HG03108 (cell line): ENCODE results near the gene FRMD4A.

Source experiments
- ATAC-seq: cut with Tn5 transposase; IDR thresholded peaks from one replicate; pipeline ENCODE4 v1.9.1; 2021; ENCODE audit warnings: moderate library complexity; ENCODE audit not compliant: unreplicated experiment

Gene FRMD4A

DNA sequence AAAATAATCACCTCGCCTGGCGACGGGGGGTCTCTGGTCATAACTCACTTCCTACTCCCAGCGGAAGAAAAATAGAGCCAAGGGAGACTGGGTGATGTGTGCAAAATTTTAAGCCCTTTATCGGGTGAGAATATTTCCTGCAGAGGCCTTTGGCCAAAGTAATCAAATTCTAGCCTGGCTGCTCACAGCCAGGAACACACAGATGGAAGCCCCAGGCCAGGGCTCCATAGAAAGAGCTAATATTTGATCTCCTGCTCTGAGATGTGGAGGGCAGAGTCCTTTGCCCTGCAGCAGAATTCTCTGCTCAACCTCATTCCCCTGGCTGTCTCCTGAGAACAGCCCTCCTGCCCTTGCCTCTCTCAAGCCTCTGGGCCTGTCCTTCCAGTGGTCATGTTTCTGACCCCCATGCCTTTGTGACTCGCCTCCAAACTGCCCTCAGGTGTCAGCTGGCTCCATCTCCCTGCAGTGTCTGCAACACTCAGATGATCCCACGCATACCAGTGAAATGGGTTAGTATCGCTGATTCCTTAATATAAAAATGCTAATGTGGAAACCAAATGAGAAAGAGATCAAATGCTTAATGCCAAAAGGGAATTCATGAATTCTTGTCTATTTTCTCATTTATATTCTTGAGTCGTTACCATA lies 34.5 kb downstream of the FRMD4A start:
- no peak for ATAC-seq

DNA sequence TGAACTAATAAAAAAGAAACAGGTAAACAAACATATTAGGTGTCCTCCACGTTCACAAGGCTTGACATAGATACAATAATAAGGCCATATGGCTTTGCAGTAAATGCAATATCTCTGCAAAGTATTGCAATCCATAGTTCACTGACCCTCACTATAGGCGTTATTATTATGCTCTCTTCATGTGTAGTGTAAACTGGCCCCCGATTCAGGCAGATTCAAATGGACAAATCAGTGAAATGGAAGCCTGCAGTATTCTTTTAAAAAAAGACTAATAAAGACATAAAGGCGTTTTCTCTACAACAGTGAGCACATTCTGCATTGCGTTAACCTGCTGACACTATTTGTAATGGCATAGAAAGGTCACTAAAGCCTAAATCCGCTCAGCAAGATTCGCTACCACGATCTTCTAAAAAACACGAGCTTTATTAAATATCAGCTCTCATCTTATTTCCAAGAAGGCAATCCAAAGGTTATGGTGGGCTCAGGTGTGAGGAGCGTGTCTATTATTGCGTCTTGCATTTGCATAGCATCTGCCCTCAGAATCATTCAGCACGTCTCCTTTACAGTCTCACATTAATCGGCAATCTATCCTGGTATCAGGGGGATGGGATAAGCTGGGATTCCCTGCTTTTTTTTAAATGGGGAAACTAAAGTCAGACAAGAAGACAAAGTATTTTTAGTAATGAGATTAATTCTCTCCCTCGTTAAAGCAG lies 36.2 kb downstream of the FRMD4A start:
- ATAC-seq = no peak

DNA sequence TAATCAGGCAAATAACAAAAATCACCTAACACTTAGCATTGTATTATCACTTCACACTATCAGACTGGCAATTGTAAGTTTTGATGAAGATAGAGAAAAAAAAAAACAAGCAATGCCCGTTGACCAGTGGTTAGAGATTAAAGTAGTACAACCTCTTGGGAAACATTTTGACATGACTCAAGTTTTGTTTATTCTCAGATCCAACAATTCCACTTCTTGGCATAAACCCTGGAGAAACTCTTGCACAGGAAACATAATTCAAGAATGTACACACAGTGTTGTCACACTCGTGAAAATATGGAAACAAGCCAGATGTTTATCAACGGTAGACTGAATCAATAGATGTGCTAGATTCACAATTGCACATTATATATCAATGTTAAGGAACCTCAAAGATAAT lies 37.2 kb downstream of the FRMD4A start:
- no peak for ATAC-seq

DNA sequence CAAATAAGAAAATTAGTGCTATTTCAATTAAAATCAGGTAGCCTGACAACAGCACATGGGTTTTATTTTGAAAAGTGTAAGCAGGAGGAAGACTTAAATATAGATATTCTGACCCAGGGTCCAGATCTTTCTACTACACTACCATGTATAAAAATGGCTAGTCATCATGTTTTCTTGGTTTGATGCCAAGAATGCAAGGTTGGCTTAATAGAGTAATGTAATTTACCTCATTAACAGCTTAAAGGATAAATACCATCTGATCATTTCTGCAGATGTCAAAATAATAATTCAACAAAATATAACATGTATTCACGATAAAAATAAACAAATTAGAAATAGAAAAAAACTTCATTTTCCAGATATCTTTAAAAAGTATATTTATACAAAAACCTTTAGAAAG lies 39.4 kb downstream of the FRMD4A start:
- no peak for ATAC-seq

DNA sequence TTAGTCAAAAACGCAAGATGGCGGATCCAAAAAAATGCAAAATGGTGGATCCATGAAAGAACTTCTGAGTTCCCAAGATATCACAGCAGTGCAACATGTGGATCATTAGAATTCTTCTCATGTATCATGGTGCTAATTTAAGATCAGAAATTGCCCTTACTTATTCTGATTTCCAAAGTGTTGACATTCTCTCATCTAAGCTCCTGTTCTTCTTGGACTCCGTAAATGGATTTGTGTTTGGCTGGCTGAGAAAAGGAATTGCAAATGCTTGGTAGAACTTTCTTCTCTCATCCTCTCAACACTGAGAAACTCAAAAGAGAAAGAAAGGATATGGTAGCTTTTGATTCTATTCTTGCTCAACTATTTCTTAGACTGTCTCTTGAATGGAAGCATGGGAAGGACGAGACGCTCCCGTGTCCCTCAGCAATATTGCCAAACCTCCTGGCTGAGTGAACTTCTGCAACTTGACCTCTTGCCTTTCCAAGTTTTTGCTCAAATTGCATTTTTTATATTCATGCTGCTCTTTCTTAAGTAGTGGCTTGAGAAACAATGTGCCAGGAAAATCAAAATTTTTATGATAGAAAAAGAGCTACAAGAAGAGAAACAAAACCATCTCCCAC lies 44.7 kb downstream of the FRMD4A start:
- no peak for ATAC-seq

DNA sequence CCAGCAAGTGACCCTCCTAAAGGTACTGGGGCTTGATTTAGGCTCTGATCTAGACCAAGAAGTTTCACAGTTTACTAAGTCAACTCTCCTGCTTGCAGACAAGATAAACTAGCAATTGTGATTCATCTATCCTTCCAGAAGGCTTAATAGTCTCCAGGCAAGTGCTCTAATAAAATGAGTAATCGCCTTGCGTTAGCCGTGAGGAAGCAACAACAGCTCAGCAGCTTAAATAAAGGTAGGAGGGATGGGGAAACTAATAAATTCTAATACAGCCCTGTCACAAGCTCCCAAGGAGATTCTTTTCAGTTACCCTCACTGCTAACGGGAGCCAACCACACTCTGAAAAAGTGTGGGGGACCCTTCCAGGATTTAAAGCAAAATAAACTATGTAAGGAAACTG lies 48.4 kb downstream of the FRMD4A start:
- ATAC-seq = no peak

DNA sequence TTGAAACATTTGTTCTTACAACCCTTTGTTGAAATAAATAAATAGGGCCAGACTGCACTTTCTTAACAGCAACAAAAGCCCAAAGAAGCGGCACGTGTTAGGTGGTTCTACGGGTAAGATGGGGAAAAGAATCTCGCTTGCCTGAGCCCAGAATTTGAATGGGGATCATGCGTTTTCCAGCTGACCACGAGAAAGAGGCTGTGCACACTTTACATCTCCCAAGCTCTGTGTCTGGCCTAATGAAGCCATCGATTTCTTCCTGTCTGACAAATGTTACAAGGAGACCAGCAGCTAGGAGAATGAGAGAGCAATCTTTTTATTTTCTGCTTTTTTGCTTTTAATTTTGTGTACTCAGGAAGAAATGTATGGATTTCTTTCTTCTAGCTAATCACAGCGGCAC lies 52.2 kb downstream of the FRMD4A start:
- ATAC-seq = no peak

DNA sequence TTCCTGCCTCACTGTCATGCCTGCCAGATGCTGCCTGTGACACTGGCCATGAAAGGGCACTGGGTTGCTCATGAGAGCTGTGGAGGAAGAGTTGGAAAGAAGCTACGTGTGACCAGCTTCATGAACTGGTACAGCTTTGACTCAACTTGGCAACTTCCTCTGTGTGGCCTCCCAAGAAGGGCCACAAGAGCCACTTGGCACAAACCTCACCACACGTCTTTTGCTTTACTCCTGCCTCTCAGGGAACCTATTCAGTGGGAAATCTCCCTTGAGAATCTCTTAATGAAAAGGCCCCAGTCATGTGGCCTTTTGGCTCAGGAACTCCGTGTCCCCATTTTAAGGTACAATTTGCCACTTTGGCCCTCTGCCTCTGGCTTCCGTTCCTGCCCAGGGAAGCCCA lies 54.5 kb downstream of the FRMD4A start:
- ATAC-seq = no peak

DNA sequence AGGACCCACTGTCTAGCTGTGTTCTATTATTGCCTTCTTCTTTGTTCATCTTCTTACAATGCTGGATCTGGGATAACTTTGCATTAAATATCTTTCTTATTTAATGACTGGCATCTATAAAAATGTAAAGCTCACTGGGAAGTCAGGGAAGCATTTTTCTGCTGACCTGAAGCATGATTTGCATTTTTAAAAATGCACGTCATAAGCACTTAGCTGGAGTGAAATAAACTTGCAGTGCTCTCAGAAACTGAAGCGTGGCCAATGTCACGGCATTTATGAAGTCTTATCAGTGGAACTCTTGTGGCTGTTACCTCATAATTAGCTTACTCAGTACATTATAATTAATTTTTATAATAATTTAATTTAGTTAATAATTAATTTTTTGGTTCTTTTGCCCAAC lies 59.1 kb downstream of the FRMD4A start:
- ATAC-seq = no peak

DNA sequence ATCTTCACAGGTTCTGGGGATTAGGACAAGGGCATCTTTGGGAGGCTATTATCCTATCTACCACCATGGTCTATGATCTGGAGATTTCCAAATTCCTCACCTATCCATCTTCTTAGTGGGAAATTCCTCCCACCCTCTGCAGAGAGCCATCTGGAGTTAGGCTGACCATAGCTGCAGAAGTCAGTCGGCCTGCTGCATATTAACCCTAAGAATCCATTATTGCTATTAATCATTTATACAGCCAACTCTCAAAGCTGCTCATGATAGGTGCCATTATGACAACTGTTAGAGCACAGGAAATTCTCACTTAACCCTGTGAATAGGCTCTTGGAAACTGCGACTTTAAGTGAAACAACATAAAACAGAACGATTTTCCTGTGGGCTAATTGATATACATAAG lies 60.4 kb downstream of the FRMD4A start:
- ATAC-seq = no peak

DNA sequence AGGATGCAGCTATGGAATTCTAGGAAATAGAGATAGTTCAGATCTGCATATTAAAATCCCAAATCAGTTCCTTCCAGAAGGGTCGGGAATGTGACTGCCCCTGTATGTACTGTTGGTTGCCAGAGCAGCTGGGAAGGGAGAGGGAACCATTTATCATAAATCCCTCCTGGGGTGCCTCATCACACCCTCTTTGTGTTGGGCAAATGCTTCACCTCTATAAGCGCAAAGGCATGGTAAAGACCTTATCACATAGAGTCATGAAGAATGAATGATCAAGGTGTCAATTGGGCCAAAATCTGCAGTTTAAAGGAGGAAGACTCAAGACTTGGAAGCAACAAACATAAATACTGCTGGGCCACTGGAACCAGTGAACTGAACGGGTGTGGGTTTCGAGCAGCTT lies 65.0 kb downstream of the FRMD4A start:
- no peak for ATAC-seq

DNA sequence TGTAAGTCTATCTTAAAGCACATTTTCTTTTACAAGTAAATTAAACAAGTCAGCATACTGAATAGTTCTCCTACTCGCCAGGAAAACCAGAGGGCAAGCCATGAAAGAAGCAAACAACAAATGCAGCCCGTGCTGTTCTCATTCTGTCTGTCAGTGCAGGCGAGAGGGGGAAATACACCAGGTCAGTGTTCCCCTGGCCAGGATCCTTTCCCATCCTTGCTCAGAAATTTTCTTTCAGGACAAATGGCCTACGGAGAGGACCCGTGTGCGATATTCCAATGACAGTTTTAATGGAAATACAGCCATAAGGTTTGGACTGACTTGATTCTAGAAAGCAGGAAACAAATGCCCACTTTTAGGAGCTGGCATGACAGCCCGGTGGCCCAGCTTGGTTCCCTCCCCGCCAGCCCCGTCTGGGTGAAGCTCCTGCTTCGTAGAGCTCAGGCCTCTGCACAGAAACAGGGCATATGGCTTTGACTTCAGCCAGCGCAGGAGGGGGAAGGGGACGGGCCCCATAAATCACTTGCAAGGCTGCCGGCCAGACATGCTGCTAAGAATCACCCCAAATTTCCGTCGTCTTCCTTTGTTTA lies 67.8 kb downstream of the FRMD4A start:
- no peak for ATAC-seq

DNA sequence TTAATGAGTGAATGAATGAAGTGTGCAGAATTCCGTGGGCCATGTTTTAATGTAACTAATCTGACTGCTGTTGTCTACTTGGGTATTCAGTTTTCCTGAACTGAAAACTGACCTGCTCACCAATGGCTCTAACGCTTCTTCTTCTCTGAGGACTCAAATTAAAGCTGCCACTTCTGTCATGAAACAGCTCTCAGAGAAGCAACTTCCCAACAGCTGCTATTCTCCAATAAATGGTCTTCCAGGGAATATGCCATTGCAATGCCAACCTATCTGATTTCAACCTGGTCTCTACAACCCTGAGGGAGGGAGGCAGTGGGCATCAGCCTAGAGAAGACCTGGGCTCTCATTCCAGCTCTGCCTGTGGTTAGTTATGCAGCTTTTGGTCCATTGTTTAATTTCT lies 69.4 kb downstream of the FRMD4A start:
- no peak for ATAC-seq

DNA sequence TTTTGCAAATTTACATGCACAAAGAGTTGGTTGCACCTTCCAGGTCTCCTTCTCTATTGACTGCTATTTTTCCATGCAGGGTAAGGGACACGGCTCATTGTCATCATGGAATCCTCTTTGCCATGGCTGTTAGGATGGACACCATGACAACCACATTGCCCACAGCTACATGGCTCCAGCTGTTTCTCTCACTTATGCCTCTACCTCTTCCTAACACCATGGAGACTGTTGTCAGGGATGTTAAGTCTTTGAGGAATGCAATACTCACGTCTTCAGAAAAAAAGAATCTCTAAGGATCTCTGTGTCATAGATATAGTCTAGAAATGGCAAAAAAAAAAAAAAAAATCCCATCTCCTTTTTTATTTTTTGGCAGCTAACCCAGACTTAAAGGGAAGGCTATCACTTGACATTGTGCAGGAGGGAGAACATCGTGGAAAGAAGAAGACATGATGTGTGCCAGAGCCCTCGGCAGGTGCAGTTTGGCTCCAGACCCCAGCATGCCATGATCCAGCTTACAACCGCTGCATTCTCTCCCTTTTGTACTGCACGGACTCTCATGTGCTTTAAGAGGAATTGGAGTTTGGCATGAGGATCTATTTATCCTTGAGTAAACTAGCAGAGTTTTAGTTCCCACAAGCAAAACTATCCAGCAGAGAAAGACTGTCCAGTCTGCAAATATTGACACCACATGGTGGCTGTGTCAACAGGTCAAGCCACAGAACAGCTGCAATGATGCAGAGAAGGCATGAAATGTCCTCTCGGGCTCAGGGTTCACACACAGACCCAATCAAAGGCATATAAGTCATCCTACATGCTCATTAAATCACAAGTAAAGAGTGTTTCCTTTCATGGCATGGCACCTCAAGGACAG lies 70.8 kb downstream of the FRMD4A start:
- ATAC-seq = no peak

DNA sequence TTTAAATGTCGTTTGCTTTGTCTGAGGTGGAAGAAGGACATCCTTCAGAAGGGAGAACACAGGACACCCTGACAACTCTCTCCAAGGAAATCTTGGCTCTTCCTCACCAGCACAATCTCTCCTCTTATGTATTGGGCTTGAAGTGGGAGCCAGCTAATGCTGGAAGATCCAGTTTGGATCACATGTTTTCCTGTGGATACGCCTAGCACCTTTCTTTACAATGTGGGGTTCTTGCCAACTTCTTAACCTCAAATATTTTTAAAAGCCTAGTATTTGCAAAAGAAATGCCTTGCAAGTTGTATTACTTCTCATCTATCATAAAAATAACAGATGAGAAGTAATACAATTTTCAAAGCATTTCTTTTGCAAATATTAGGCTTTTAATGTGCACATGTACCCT lies 76.4 kb downstream of the FRMD4A start:
- ATAC-seq = no peak

DNA sequence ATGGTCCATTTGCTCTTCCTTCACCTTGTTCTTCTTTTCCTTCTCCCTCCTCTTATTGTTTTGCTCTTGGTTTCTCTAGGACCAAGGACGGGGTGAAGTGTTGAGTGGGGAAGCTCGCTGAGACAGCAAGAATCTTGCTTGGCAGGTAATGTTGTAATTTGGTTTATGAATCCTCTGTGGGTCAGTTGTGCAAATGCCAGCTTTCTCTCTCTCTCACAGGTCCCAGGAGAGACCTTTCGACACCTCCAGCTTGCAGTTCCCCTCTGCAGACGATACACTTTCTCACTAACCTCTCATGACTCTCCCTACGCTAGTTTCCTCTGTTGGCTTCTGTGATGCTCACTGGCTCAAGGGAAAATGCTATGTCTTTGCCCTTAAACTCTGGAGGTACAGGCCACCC lies 77.0 kb downstream of the FRMD4A start:
- ATAC-seq = no peak

DNA sequence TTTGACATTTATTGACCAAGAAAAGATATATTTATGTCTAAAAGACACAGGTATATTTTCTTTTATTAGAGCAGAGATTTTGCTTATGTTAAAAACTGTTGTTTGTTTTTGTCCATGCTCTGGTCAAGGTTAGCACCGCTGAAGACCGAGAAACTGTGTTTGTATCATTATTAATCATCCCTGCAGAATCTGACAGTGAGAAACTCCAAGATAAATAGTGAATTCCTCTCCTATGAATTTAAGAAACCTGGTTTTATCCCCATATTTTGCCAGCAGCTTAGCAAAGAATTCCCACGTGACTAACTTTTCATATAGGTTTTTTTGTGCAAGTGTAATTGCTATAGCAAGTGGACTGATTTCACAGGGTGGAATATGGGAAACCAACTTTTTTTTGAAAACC lies 77.6 kb downstream of the FRMD4A start:
- ATAC-seq = no peak

DNA sequence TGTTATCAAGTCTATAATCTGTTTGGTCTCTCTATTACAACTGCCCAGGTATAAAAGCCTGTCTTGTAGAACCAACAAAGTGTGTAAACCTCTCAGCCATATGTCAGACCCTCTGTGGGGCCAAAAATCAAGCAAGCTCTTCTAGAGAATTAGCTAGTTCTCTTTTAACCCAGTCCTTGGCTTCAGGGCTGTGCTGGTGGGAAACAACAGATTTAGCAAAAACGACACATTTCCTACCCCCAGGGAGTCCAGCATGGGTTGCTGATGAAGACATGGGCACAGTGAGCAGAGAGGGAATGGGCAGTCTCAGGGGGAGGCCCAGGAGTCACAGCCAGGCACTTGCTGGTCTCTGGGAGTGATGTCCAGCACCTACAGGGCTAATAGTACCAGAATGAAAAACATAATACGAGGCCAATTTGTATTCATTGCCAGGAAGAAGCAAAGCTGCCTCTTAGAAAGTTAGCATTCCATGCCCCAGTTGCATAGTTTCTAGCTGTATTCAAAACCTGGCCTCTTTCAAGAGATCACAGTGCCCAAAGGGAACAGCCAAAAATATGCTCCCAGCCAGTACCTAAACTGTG lies 80.1 kb downstream of the FRMD4A start:
- ATAC-seq = no peak

DNA sequence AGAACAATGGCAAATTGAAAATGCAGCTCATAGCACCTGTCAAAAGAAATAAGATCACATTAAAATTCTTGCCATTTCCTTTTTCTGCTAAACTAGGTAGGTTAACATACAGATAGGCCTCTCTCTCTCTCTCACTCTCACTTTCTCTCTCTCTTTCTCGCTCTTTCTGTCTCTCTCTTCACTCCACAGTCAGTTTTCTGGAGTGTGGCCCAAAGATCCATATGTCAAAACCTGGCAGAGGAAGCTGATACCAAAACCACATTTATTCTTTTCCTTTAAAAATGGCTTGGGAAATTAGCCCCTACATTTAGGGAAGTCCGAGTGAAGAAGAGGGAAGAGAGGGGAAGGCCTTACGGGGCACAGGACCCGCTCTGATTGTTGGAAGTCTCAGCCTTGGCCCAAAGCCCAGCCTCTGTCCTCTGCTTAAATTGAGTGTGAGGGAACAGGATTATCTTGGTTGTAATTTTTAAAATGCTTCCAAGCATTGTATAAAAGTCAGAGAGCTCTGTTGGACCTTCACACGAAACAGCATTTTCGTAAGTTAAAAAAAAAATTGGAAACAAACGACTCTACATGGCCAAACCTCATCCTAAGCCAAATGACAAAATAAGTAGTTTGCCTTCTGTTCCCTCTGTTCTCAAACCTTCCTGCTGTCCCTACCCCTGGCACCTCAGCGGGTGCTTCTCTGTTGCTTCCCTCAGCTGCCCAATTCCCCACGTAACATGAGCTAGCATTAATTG lies 83.2 kb downstream of the FRMD4A start:
- ATAC-seq = no peak

DNA sequence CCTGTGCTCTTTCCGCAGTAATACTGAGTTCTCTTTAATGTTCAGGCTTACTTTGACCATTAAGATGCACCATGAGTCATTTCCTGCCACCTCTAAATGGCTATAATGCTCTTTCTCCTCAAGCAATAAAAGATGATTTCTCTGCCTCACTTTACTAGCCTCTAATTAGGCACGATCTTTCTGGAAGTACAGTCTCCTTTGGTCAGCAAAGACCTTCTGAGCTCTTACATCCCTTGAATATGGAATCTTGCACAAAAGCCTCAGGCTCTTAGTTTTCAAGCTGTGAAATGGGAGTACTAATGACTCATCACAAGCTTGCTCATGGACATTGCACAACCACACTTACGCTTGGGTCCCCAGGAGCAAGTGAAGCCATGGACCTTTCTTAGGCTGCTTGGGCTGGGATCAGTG lies 85.9 kb downstream of the FRMD4A start:
- no peak for ATAC-seq
